ENCODE measurements around the gene YTHDF1.

Gene YTHDF1

GRCh38 chr20:63198606-63199005 is 17.3 kb downstream of the YTHDF1 start:
- Histone ChIP-seq H3K4me1 (no peaks in the 10 kb centered on the region), H3K36me3 (replicated peaks) (peaks cover 60% of the 10 kb centered on the region), H3K4me3 (no peak overlapping the region), H3K9me3 (no peaks in the 10 kb centered on the region), H3K27me3 (ENCODE audit: low read depth) (no peaks in the 10 kb centered on the region)
- DNase-seq (ENCODE audit: low spot score in 2 of 2): no peak
- in situ Hi-C loops (cut with MboI; ENCODE audit: low sequenced_read_pairs): no loop called here

- Histone ChIP-seq H3K4me3 (no peak overlapping the region), H3K4me1 (no peaks in the 10 kb centered on the region), H3K27me3 (ENCODE audit: low read depth) (no peaks in the 10 kb centered on the region), H3K9me3 (no peaks in the 10 kb centered on the region), H3K36me3 (replicated peaks) (peaks cover 43% of the 10 kb centered on the region)
- no peak for DNase-seq (ENCODE audit: low spot score in 2 of 2)
- in situ Hi-C loops (cut with MboI; ENCODE audit: low sequenced_read_pairs): no loop called here
Observed at GRCh38 chr20:63196768-63197470, 19.0 kb downstream of the YTHDF1 start.

GRCh38 chr20:63194797-63195173 is 21.1 kb downstream of the YTHDF1 start:
- Histone ChIP-seq H3K9me3 (no peaks in the 10 kb centered on the region), H3K27me3 (ENCODE audit: low read depth) (no peaks in the 10 kb centered on the region), H3K4me3 (no peak overlapping the region), H3K4me1 (no peaks in the 10 kb centered on the region), H3K36me3 (replicated peaks) (peaks cover 26% of the 10 kb centered on the region)
- in situ Hi-C loops (cut with MboI; ENCODE audit: low sequenced_read_pairs): no loop called here
- no peak for DNase-seq (ENCODE audit: low spot score in 2 of 2)

GRCh38 chr20:63194007-63194796 is 21.7 kb downstream of the YTHDF1 start:
- H3K36me3 ChIP-seq (replicated peaks): peaks cover 26% of the 10 kb centered on the region
- DNase-seq (ENCODE audit: low spot score in 2 of 2): no peak
- H3K4me1 ChIP-seq: no peaks in the 10 kb centered on the region
- H3K4me3 ChIP-seq: no peak overlapping the region
- H3K9me3 ChIP-seq: no peaks in the 10 kb centered on the region
- H3K27me3 ChIP-seq (ENCODE audit: low read depth): no peaks in the 10 kb centered on the region
- in situ Hi-C loops (cut with MboI; ENCODE audit: low sequenced_read_pairs): no loop called here

- Histone ChIP-seq H3K4me1 (no peaks in the 10 kb centered on the region), H3K27me3 (ENCODE audit: low read depth) (no peaks in the 10 kb centered on the region), H3K36me3 (replicated peaks) (peaks cover 23% of the 10 kb centered on the region), H3K4me3 (no peak overlapping the region), H3K9me3 (no peaks in the 10 kb centered on the region)
- in situ Hi-C loops (cut with MboI; ENCODE audit: low sequenced_read_pairs): no loop called here
- no peak for DNase-seq (ENCODE audit: low spot score in 2 of 2)
Observed at GRCh38 chr20:63192721-63193120, 23.2 kb downstream of the YTHDF1 start.

GRCh38 chr20:63191400-63191799 is 24.5 kb downstream of the YTHDF1 start:
- Histone ChIP-seq H3K27me3 (ENCODE audit: low read depth) (no peaks in the 10 kb centered on the region), H3K4me3 (no peak overlapping the region), H3K36me3 (replicated peaks) (peaks cover 12% of the 10 kb centered on the region), H3K4me1 (no peaks in the 10 kb centered on the region), H3K9me3 (no peaks in the 10 kb centered on the region)
- no peak for DNase-seq (ENCODE audit: low spot score in 2 of 2)
- in situ Hi-C loops (cut with MboI; ENCODE audit: low sequenced_read_pairs): no loop called here

- Histone ChIP-seq H3K9me3 (no peaks in the 10 kb centered on the region), H3K4me3 (no peak overlapping the region)
- in situ Hi-C loops (cut with MboI; ENCODE audit: low sequenced_read_pairs): no loop called here
Observed at GRCh38 chr20:63190828-63191227, 25.1 kb downstream of the YTHDF1 start.

GRCh38 chr20:63189846-63190559 is 25.9 kb downstream of the YTHDF1 start:
- peaks cover under 1% of the 10 kb centered on the region for H3K36me3 ChIP-seq (replicated peaks)
- in situ Hi-C loops (cut with MboI; ENCODE audit: low sequenced_read_pairs): no loop called here
- H3K9me3 ChIP-seq: no peaks in the 10 kb centered on the region
- DNase-seq (ENCODE audit: low spot score in 2 of 2): no peak
- H3K4me3 ChIP-seq: no peak overlapping the region
- no peaks in the 10 kb centered on the region for H3K4me1 ChIP-seq
- H3K27me3 ChIP-seq (ENCODE audit: low read depth): no peaks in the 10 kb centered on the region

More at GRCh38 chr20:63190828-63191227, 25.1 kb downstream of the YTHDF1 start:
- Histone ChIP-seq H3K27me3 (ENCODE audit: low read depth) (no peaks in the 10 kb centered on the region), H3K4me1 (no peaks in the 10 kb centered on the region), H3K36me3 (replicated peaks) (peaks cover 9% of the 10 kb centered on the region)
- DNase-seq (ENCODE audit: low spot score in 2 of 2): no peak

- no peaks in the 10 kb centered on the region for H3K9me3 ChIP-seq
- no peaks in the 10 kb centered on the region for H3K27me3 ChIP-seq (ENCODE audit: low read depth)
- no peaks in the 10 kb centered on the region for H3K36me3 ChIP-seq (replicated peaks)
- H3K4me3 ChIP-seq: no peak overlapping the region
- no peak for DNase-seq (ENCODE audit: low spot score in 2 of 2)
- no peaks in the 10 kb centered on the region for H3K4me1 ChIP-seq
- in situ Hi-C loops (cut with MboI; ENCODE audit: low sequenced_read_pairs): no loop called here
Observed at GRCh38 chr20:63189322-63189642, 26.6 kb downstream of the YTHDF1 start.

- Histone ChIP-seq H3K4me1 (no peaks in the 10 kb centered on the region), H3K27me3 (ENCODE audit: low read depth) (no peaks in the 10 kb centered on the region), H3K9me3 (no peaks in the 10 kb centered on the region), H3K36me3 (replicated peaks) (no peaks in the 10 kb centered on the region), H3K4me3 (no peak overlapping the region)
- in situ Hi-C loops (cut with MboI; ENCODE audit: low sequenced_read_pairs): no loop called here
- DNase-seq (ENCODE audit: low spot score in 2 of 2): no peak
Observed at GRCh38 chr20:63188641-63189321, 27.1 kb downstream of the YTHDF1 start.

- Histone ChIP-seq H3K4me1 (no peaks in the 10 kb centered on the region), H3K9me3 (no peaks in the 10 kb centered on the region), H3K36me3 (replicated peaks) (no peaks in the 10 kb centered on the region), H3K27me3 (ENCODE audit: low read depth) (no peaks in the 10 kb centered on the region), H3K4me3 (no peak overlapping the region)
- in situ Hi-C loops (cut with MboI; ENCODE audit: low sequenced_read_pairs): no loop called here
- no peak for DNase-seq (ENCODE audit: low spot score in 2 of 2)
Observed at GRCh38 chr20:63188159-63188442, 27.8 kb downstream of the YTHDF1 start.

GRCh38 chr20:63187338-63188158 is 28.4 kb downstream of the YTHDF1 start:
- no peak for DNase-seq (ENCODE audit: low spot score in 2 of 2)
- in situ Hi-C loops (cut with MboI; ENCODE audit: low sequenced_read_pairs): no loop called here
- no peaks in the 10 kb centered on the region for H3K27me3 ChIP-seq (ENCODE audit: low read depth)
- no peaks in the 10 kb centered on the region for H3K36me3 ChIP-seq (replicated peaks)
- H3K4me1 ChIP-seq: no peaks in the 10 kb centered on the region
- H3K4me3 ChIP-seq: no peak overlapping the region
- H3K9me3 ChIP-seq: no peaks in the 10 kb centered on the region

- H3K9me3 ChIP-seq: no peaks in the 10 kb centered on the region
- H3K27me3 ChIP-seq (ENCODE audit: low read depth): no peaks in the 10 kb centered on the region
- H3K4me3 ChIP-seq: no peak overlapping the region
- in situ Hi-C loops (cut with MboI; ENCODE audit: low sequenced_read_pairs): no loop called here
- no peaks in the 10 kb centered on the region for H3K36me3 ChIP-seq (replicated peaks)
- no peaks in the 10 kb centered on the region for H3K4me1 ChIP-seq
- DNase-seq (ENCODE audit: low spot score in 2 of 2): no peak
Observed at GRCh38 chr20:63186528-63187316, 29.2 kb downstream of the YTHDF1 start.
